GM18507 (cell line): ENCODE results near the gene MTUS2.

ENCODE experiments used
- DNase-seq: peaks from one replicate; pipeline ENCODE4 v3.0.0; 2011; ENCODE audit warnings: low read depth; ENCODE audit not compliant: insufficient read length; ENCODE audit errors: extremely low spot score
- FAIRE-seq: peaks from 2 replicates; lab custom pipeline; 2011; peaks lifted over from hg19 to GRCh38; lab: Jason Lieb, UNC

Gene MTUS2

DNA sequence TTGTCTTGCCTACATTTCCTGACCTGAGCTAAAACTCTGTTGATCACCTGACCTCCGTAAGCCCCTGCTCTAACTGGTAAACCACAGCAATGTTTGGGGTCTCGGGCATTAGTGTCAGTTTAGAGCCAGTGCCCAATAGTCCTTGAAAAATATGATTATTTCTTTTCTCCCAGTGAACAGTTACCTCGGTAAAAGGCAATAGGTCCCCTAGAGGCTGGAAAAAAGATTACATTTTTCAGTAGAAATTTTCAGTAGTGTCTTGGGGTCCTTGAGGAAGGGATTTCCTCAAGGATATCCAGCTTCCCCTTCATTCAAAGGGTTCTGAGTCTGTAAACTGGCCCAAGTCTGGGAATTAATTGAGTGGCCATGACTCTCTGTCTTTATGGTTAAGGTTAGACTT is 597.9 kb downstream of the MTUS2 start:
- FAIRE-seq (no peak), DNase-seq (no peak)

DNA sequence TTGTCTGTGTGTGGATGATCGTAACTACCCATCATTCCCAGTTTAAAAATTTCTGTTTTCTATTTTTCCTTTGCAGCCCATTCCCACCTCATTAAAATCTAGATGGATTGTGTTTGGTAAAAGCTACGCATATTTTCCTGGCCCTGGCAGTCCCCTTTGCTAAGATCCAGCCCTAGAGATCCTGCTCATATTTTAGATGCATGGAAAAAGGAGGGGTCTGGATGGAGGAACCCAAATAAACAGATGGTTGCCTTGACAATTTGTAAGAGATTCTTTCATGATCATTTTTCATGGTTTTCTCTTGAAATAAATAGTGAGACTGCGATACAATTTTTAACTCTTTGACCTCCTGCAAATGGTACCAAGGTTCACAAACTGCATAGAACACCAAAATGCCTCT is 601.0 kb downstream of the MTUS2 start:
- DNase-seq (no peak), FAIRE-seq (no peak)

GRCh38 chr13:29422015-29422414 is 601.9 kb downstream of the MTUS2 start:
- no peak for FAIRE-seq

DNA sequence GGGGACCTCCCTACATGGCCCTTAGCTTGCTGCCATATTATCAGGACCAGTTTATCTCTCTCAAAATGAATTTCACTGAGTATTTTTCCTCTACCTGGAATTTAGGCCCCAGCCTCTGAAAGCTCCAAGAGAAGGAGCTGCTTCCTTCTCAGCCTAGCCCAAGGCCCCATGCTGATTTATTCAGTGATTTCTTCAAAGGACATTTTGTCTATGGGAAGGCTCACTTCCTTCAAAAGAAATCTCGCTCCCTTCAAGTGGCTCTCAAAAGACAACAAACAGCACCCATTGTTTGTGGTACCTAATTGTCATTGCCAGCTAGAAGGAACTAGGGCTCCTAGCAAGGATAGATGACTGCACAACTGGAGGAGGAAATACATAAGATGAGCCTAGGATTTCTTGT is 602.9 kb downstream of the MTUS2 start:
- DNase-seq (no peak), FAIRE-seq (no peak)

More at GRCh38 chr13:29422015-29422414, 601.9 kb downstream of the MTUS2 start:
- DNase-seq = no peak

DNA sequence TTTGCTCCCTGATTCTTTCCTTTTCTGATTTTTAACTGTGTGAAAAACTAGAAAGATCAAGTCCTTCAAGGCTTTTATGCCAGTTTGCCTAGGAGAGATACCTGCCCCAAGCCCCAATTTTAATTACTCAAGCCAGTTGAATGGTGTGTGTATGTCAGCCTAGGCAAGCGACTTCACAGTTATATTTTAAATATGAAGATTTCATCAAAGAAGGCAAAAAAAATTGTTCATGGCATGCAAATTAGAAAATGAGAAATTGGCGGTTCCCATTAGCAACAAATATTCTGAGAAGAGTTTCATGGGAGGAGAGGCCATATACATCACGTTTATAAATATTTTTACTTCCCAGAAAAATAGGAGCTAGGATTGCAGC is 607.8 kb downstream of the MTUS2 start:
- DNase-seq = no peak
- no peak for FAIRE-seq

DNA sequence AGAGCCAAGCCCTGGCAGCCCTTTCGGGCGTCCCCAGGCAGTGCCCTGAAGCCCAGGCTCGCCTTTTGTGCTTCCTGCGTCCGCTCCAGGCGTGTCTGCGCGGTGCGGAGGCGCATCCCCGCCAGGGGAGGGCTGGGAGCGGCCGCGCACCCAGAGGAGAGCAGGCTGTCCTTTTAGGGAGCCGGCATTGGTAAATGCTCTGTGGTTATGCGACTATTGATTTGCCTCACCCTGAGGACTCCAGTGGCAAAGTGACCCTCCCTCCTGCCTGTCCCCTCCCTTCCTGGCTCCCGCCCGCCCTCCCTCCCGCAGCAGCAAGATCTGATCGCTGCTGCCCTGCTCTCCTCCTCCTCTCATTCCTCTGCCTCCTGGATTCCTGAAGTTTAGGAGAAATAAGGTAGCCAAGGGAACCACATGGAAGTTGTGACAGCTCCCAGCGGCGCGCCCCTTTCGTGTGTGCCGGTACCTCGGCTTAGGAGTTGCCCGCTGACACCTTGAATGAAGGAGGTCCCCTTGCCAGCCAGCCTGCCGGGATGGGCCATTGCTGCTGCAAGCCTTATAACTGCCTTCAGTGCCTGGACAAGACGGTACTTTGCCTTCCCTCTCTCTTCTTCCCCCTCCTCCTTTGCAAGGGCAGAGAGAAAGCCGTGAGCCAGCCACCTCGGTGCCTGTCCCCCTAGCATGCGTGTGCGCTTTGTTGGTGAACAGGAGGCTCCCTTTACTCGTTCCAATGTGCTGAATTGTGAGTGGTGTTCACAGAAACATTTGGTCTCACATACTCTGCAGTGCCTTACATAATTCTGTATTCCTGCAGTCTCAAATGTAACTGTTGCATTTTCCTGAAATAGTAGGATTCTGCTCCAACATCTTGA is 608.4 kb downstream of the MTUS2 start:
- no peak for FAIRE-seq
- no peak for DNase-seq

GRCh38 chr13:29429286-29429900 is 609.3 kb downstream of the MTUS2 start:
- no peak for DNase-seq
- FAIRE-seq = no peak

- DNase-seq (no peak), FAIRE-seq (no peak)
Observed at GRCh38 chr13:29434217-29434945, 614.2 kb downstream of the MTUS2 start.

DNA sequence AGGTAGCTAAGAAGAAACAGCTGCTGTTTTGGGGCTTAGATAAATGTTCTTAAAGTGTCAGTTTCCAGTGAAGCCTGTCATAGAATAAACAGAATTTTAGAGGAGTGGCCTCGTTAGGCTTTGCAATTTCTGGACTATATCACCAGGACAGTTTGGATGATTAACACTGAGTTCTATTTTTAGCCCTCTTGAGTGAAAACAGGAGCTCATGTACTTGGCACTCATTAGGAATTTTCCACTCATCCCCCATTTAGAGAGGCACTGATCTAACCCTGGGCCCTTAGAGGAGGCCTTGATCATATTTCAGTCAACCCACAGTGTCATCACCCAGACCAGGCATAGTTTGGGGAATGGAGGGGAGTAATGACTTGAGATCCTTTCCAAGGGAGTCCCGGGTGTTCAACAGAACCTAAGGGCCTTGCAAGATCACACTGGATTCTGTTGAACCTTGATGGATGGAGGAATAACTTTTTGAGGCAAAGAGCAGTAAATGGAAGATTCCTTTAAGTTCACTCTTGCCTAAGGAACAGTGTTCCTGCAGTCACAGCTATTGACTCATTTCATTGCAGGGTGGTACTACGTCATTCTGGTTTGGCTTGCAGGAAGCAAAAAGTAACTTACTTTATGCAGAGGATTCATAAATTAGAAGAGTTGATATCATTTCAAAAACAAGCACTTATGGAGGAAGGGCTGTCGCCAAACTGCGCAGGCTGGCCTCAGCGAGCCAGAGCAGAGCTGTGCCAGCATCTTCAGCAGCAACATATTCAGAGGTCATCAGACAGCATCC is 615.2 kb downstream of the MTUS2 start:
- FAIRE-seq (no peak), DNase-seq (no peak)

- no peak for DNase-seq
- FAIRE-seq = no peak
Observed at GRCh38 chr13:29436291-29436690, 616.2 kb downstream of the MTUS2 start.

DNA sequence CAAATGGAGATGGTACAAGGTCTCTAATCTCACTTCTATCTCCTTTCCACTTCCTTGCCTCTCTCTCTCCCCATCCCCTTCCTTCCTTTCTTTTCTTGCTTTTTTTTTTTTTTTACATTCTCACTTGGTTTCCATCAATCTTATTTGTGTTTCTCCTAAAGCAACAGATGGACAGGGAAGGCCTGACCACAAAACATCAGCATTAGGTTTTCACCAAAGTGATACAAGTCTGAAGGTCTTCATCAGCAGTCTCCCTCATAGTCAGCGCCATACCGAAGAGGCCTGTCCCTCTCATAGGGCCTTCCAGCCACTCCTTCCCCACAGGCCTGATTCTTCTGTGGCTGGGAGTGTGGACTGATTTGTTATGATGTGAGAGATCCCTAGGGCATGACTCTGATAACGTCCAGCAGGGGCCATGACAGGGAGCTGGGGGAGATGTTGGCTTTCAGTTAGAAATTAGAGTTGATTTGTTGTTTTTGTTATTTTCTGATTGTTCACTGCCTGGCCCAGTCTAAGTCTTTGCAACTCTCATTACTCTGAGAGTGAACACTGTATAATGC is 616.7 kb downstream of the MTUS2 start:
- no peak for DNase-seq
- FAIRE-seq = no peak

DNA sequence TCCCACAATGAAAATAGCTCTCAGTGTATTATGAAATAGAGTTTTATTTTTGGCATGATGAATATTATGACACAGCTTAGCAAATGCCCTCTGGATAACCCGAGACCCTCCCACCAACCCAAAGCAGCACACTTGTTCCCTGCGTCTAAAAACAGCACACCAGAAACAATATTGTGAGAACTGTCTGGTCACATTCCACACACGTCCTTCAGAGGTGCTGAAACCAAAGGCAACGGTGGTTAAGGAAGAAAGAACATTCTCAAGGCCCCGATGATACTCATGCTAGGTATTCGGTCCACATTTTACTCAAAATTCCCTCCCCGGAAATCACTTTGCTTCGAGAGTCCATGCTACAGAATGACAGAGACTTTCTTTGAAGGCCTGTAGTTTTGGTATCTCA is 618.6 kb downstream of the MTUS2 start:
- DNase-seq (no peak), FAIRE-seq (no peak)

GRCh38 chr13:29439601-29440388 is 619.7 kb downstream of the MTUS2 start:
- DNase-seq (no peak), FAIRE-seq (no peak)

DNA sequence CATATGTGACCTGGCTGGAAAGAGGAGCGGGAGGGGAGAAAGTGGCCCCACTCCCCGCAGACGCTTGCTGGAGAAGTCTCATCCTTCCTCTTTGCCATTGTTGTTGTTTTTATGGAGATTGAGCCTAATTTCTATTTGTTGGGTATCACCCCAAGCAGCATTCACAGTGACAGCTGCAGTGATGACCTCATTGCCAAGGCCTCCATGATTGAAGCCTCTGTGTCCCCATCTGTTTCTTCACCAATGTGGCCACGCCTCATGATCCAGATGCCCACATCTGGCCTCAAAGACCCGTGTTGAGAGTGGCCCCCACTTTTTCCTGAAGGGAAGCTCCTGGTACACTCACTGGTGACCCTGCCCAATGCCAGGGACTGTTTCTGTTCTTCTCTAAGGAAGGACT is 621.2 kb downstream of the MTUS2 start:
- FAIRE-seq (no peak), DNase-seq (no peak)

DNA sequence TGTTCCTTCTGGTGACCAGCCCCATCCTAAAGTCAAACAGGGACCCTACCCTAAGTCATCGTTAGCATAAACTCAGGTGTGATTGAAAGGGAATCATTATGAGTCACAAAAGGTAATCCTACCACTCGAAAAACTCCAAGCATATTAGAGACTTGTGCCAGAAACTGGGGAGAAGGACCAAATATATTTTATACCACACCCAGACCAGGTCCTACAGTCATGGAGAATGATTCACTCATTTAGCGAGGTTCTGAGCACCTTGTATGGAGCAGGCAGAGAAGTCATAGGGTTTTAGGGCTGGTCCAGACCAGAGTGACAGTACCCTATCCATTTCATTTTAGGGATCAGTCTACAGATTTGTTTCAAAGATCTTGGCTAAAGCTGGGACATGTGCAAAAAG is 625.9 kb downstream of the MTUS2 start:
- FAIRE-seq (no peak), DNase-seq (no peak)

- FAIRE-seq = no peak
- no peak for DNase-seq
Observed at GRCh38 chr13:29448174-29448573, 628.0 kb downstream of the MTUS2 start.

- FAIRE-seq = no peak
- DNase-seq = no peak
Observed at GRCh38 chr13:29449726-29450125, 629.6 kb downstream of the MTUS2 start.

DNA sequence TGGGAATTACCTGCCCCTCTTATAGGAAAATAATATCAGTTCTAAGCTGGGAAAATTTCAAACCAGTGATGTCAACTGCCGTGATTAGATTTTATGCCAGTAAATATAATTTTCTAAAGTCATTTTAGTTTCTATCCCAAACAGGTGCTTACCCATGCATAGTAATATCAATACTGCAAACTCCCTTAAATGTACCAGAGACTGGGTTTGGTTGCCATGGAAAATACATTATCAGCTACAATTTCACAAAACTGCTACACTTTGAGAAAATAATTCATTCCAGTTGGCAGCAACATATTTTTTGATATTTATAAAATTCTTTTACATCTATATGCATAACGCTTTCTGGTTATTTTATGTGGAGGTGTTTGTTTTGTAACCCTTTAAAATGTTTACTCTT is 631.8 kb downstream of the MTUS2 start:
- FAIRE-seq (no peak), DNase-seq (no peak)
